ENCODE measurements around the gene SETD6.

Gene SETD6

GRCh38 chr16:58492735-58493134 is 22.6 kb upstream of the SETD6 start:
- no peak overlapping the region for H3K4me3 ChIP-seq (ENCODE audit: low read depth, low read length)

DNA sequence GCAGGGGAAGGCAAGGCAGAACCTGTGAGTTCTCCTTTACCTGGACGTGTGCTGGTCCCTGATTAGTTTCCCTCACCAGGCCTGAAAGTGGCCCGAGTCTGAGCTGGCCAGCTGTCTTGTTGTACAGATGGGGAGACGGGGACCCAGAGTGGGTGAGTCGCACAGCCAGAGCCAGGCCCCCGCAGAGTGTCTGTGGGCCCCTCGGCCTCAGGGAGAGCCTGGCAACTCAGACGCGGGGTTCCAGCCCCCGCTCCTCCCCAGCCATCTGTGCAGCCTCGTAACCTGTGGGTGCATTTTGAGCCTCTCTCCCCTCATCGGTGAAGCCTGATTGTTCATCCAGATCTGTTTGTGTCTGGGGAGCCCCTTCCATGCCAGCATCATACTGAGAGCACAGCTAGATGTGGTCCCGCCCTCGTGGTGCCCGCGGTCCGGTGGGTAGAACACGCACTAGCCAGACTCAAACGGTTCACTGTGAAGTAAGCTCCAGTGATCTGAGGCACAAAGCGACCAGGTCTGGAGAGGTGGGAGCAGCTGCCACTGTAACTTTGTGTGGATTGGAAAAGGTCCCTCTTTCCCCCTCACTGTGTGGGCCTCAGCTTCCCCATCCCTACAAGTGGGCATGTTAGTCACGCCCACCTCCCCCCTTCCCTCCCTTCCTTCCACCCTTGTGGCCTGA is 21.4 kb upstream of the SETD6 start:
- no peak overlapping the region for H3K4me3 ChIP-seq (ENCODE audit: low read depth, low read length)

GRCh38 chr16:58494981-58495520 is 20.3 kb upstream of the SETD6 start:
- no peak overlapping the region for H3K4me3 ChIP-seq (ENCODE audit: low read depth, low read length)

- H3K4me3 ChIP-seq (ENCODE audit: low read depth, low read length) = no peak overlapping the region
These were observed 19.6 kb upstream of the SETD6 start for GRCh38 chr16:58495521-58496331.

DNA sequence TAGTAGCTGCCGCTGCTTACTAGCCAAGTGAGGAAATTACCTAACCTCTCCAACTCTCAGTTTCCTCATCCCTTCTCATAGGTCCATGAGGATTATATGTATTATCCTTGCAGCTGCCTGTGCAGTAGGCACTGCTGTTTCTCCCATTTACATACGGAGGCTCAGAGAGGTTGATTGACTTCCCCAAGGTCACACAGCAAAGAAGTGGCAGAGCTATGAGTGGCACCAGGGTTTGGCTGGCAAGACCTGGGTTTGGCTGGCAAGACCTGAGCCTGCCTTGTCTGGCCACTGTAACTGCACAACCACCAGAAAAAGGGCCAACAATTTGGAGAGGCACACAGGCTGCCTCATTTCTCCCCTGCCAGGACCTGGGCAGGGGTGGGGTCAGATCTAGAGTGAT is 17.8 kb upstream of the SETD6 start:
- H3K4me3 ChIP-seq (ENCODE audit: low read depth, low read length) = no peak overlapping the region

DNA sequence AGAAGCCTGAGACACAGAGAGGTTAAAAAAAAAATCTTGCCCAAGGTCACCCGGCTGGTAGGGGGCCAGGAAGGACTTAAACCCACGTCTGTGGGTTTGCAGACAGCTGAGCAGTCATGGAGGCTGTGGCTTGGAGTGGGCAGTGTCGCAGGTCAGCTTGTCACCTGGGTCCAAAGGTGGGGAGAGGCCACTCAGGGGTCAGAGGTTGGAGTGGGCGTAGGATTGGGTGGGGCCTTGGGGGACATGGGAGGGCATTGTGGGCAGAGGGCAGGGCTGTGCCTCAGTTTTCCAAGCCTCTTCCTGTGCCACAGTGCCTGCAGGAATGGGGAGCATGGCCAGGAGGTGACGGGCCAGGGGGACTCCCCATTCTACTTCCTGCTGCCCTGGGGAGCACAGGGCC is 17.4 kb upstream of the SETD6 start:
- no peak overlapping the region for H3K4me3 ChIP-seq (ENCODE audit: low read depth, low read length)

GRCh38 chr16:58498341-58499091 is 16.8 kb upstream of the SETD6 start:
- no peak overlapping the region for H3K4me3 ChIP-seq (ENCODE audit: low read depth, low read length)

- H3K4me3 ChIP-seq (ENCODE audit: low read depth, low read length) = no peak overlapping the region
These were observed 16.2 kb upstream of the SETD6 start for GRCh38 chr16:58499092-58499511.

GRCh38 chr16:58499615-58500351 is 15.5 kb upstream of the SETD6 start, which contains the start of gene NDRG4:
NDRG4 (plus strand) TSS chr16:58500143; CDS start chr16:58500249, 106 bp downstream.
- peak within 1 kb of the TSS; percentile 62 for H3K4me3 ChIP-seq (ENCODE audit: low read depth, low read length)

- peak overlapping the region; percentile 62 for H3K4me3 ChIP-seq (ENCODE audit: low read depth, low read length)
These were observed 14.7 kb upstream of the SETD6 start for GRCh38 chr16:58500430-58501241.

- peak overlapping the region; percentile 62 for H3K4me3 ChIP-seq (ENCODE audit: low read depth, low read length)
These were observed 13.8 kb upstream of the SETD6 start for GRCh38 chr16:58501242-58502131.

DNA sequence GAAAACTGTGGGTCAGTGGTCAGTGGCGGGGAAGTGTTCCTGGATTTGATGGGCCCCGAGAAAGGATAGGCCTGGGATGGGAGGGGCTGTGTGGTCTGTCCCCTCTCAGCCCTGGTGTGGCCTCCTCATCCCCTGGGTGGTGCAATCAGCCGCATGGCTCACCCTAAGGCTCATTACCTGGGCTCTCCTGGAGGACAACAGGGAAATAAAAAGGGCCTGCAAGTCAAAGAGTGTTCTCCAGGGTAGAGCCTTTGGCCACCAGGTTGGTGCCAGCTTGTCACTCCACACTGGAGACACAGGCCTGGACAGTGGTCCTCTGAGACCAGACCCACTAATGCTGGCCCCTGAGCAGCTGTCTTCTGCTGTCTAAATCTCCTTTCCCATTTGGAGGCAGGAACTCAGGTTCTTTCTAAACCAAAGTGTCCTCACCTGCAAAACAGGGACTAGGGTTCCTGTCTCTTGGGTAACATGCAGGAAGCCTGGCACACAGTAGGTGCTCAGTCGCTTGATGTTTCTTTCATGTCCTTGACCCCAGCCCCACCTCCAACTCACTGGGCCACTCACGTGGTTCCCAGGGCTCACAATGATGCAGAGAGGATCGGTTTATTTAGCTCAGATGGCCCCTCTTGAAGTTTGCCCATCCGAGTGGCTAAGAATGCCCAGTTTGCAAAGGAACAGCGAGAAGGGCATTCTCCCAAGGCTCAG is 12.9 kb upstream of the SETD6 start:
- no peak overlapping the region for H3K4me3 ChIP-seq (ENCODE audit: low read depth, low read length)

GRCh38 chr16:58503166-58503862 is 12.0 kb upstream of the SETD6 start:
- no peak overlapping the region for H3K4me3 ChIP-seq (ENCODE audit: low read depth, low read length)

- H3K4me3 ChIP-seq (ENCODE audit: low read depth, low read length) = no peak overlapping the region
These were observed 11.2 kb upstream of the SETD6 start for GRCh38 chr16:58503863-58504688.

GRCh38 chr16:58506241-58507194 is 8.8 kb upstream of the SETD6 start:
- H3K4me3 ChIP-seq (ENCODE audit: low read depth, low read length) = no peak overlapping the region
